Measurements from ENCODE around the gene GALNT14.

The GALNT14 gene

GRCh38 chr2:31136732-31137131, 1.5 kb downstream of the GALNT14 start:
- Histone ChIP-seq H2AFZ (no peak overlapping the region), H3K9ac (no peak overlapping the region), H3K27me3 (ENCODE audit: control insufficient read depth, insufficient read depth, low read length) (peaks cover 4% of the 10 kb centered on the region), H3K4me2 (ENCODE audit: low read length) (no peak overlapping the region), H3K9me3 (ENCODE audit: control insufficient read depth, low read length) (no peaks in the 10 kb centered on the region), H3K4me1 (no peaks in the 10 kb centered on the region), H3K36me3 (ENCODE audit: control insufficient read depth, insufficient read depth, low read length) (no peaks in the 10 kb centered on the region), H3K4me3 (ENCODE audit: low read depth, low read length) (no peak overlapping the region), H3K27ac (no peak overlapping the region), H3K79me2 (no peaks in the 10 kb centered on the region)
- no peak for TF ChIP-seq CTCF (IDR thresholded peaks at IDR 0.05)

- Histone ChIP-seq H3K4me3 (ENCODE audit: low read depth, low read length) (no peak overlapping the region), H3K9ac (no peak overlapping the region), H3K36me3 (ENCODE audit: control insufficient read depth, insufficient read depth, low read length) (no peaks in the 10 kb centered on the region), H3K79me2 (no peaks in the 10 kb centered on the region), H3K27me3 (ENCODE audit: control insufficient read depth, insufficient read depth, low read length) (peaks cover 4% of the 10 kb centered on the region), H3K4me1 (no peaks in the 10 kb centered on the region), H2AFZ (no peak overlapping the region), H3K4me2 (ENCODE audit: low read length) (no peak overlapping the region), H3K9me3 (ENCODE audit: control insufficient read depth, low read length) (no peaks in the 10 kb centered on the region), H3K27ac (no peak overlapping the region)
- TF ChIP-seq CTCF (IDR thresholded peaks at IDR 0.05), result no peak
Observed at GRCh38 chr2:31136000-31136399, 2.2 kb downstream of the GALNT14 start.

- no peaks in the 10 kb centered on the region for H3K9me3 ChIP-seq (ENCODE audit: control insufficient read depth, low read length)
- no peaks in the 10 kb centered on the region for H3K4me1 ChIP-seq
- H3K4me3 ChIP-seq (ENCODE audit: low read depth, low read length), result no peak overlapping the region
- H2AFZ ChIP-seq, result no peak overlapping the region
- H3K27ac ChIP-seq, result no peak overlapping the region
- no peak overlapping the region for H3K9ac ChIP-seq
- peaks cover 4% of the 10 kb centered on the region for H3K27me3 ChIP-seq (ENCODE audit: control insufficient read depth, insufficient read depth, low read length)
- H3K36me3 ChIP-seq (ENCODE audit: control insufficient read depth, insufficient read depth, low read length), result no peaks in the 10 kb centered on the region
- no peak for TF ChIP-seq CTCF (IDR thresholded peaks at IDR 0.05)
- H3K4me2 ChIP-seq (ENCODE audit: low read length), result no peak overlapping the region
- no peaks in the 10 kb centered on the region for H3K79me2 ChIP-seq
Observed at GRCh38 chr2:31134480-31134879, 3.8 kb downstream of the GALNT14 start.

- no peaks in the 10 kb centered on the region for H3K36me3 ChIP-seq (ENCODE audit: control insufficient read depth, insufficient read depth, low read length)
- no peak for TF ChIP-seq CTCF (IDR thresholded peaks at IDR 0.05)
- no peaks in the 10 kb centered on the region for H3K4me1 ChIP-seq
- no peak overlapping the region for H3K4me2 ChIP-seq (ENCODE audit: low read length)
- peaks cover 4% of the 10 kb centered on the region for H3K27me3 ChIP-seq (ENCODE audit: control insufficient read depth, insufficient read depth, low read length)
- H3K4me3 ChIP-seq (ENCODE audit: low read depth, low read length), result no peak overlapping the region
- H2AFZ ChIP-seq, result no peak overlapping the region
- no peak overlapping the region for H3K9ac ChIP-seq
- no peaks in the 10 kb centered on the region for H3K79me2 ChIP-seq
- no peak overlapping the region for H3K27ac ChIP-seq
- no peaks in the 10 kb centered on the region for H3K9me3 ChIP-seq (ENCODE audit: control insufficient read depth, low read length)
Observed at GRCh38 chr2:31132786-31133185, 5.5 kb downstream of the GALNT14 start.

- Histone ChIP-seq H3K27me3 (ENCODE audit: control insufficient read depth, insufficient read depth, low read length) (peaks cover 4% of the 10 kb centered on the region), H3K4me1 (no peaks in the 10 kb centered on the region), H2AFZ (no peak overlapping the region), H3K4me2 (ENCODE audit: low read length) (no peak overlapping the region), H3K36me3 (ENCODE audit: control insufficient read depth, insufficient read depth, low read length) (no peaks in the 10 kb centered on the region), H3K79me2 (no peaks in the 10 kb centered on the region), H3K9me3 (ENCODE audit: control insufficient read depth, low read length) (no peaks in the 10 kb centered on the region), H3K9ac (no peak overlapping the region), H3K27ac (no peak overlapping the region), H3K4me3 (ENCODE audit: low read depth, low read length) (no peak overlapping the region)
- no peak for TF ChIP-seq CTCF (IDR thresholded peaks at IDR 0.05)
Observed at GRCh38 chr2:31131871-31132270, 6.4 kb downstream of the GALNT14 start.

Measured in parathyroid adenoma (tissue), 2 donors.